GF-D8 (cell line): ENCODE results near the gene C11orf68.
"Not testable (repeated sequence)": the region's sequence is repeated elsewhere in the genome, so short reads cannot be mapped to it uniquely, and the experiment has no call there.

Source experiments
- DNase-seq: peaks from one replicate; lab custom pipeline; 2025; lab: John Stamatoyannopoulos, UW

Gene C11orf68

GRCh38 chr11:65912845-65913244 lies 6.0 kb downstream of the C11orf68 start:
- no peak for DNase-seq

- no peak for DNase-seq
Observed at GRCh38 chr11:65911682-65912568, 6.9 kb downstream of the C11orf68 start.

GRCh38 chr11:65907878-65908277 lies 11.0 kb downstream of the C11orf68 start:
- no peak for DNase-seq

GRCh38 chr11:65906602-65907001 lies 12.3 kb downstream of the C11orf68 start:
- no peak for DNase-seq

- no peak for DNase-seq
Observed at GRCh38 chr11:65903715-65904114, 15.1 kb downstream of the C11orf68 start.

- DNase-seq, result no peak
Observed at GRCh38 chr11:65903068-65903481, 15.8 kb downstream of the C11orf68 start.

- DNase-seq, result no peak
Observed at GRCh38 chr11:65900899-65901180, 18.0 kb downstream of the C11orf68 start.

GRCh38 chr11:65900125-65900898 lies 18.6 kb downstream of the C11orf68 start, which contains the start of gene FOSL1:
TSS of gene FOSL1 (minus strand) at chr11:65900388. CDS start at chr11:65900339, 49 bp downstream.
- DNase-seq, result peak; percentile 61

GRCh38 chr11:65899356-65900124 lies 19.3 kb downstream of the C11orf68 start:
- DNase-seq, result peak; percentile 26

GRCh38 chr11:65898656-65899355 lies 20.1 kb downstream of the C11orf68 start:
- DNase-seq, result no peak

GRCh38 chr11:65897020-65897471 lies 21.8 kb downstream of the C11orf68 start:
- DNase-seq, result no peak

- DNase-seq, result no peak
Observed at GRCh38 chr11:65896034-65896999, 22.5 kb downstream of the C11orf68 start.

- no peak for DNase-seq
Observed at GRCh38 chr11:65895482-65895981, 23.3 kb downstream of the C11orf68 start.

- no peak for DNase-seq
Observed at GRCh38 chr11:65894034-65894591, 24.7 kb downstream of the C11orf68 start.

- DNase-seq, result no peak
Observed at GRCh38 chr11:65892661-65893317, 26.1 kb downstream of the C11orf68 start.

- not testable (repeated sequence) for DNase-seq
Observed at GRCh38 chr11:65892137-65892540, 26.7 kb downstream of the C11orf68 start.

GRCh38 chr11:65891219-65892136 lies 27.4 kb downstream of the C11orf68 start:
- no peak for DNase-seq
